Measurements from ENCODE around the gene MAPK8IP3. TPM values are rescaled to one million over a fixed set of nuclear protein-coding genes. Genes with fewer than 3 reads are reported as not detected.

Gene MAPK8IP3
- total and polyA plus RNA-seq, 7 experiments from 2014 or later, result 1.7 to 299 (median 244) TPM

GRCh38 chr16:1727651-1728624 is 21.9 kb downstream of the MAPK8IP3 start:
- intact Hi-C loops (cut with micrococcal nuclease), result no loop called here
- Mint-ChIP-seq H3K27ac (peak overlapping the region in 2 of 9 donors; percentile 19 to 78), H3K36me3 (peaks cover 6 to 18% (median 9%) of the 10 kb centered on the region in 5 donors), H3K4me1 (peaks cover 9 to 19% (median 17%) of the 10 kb centered on the region in 7 donors), H3K9me3 (no peaks in the 10 kb centered on the region), H3K27me3 (no peaks in the 10 kb centered on the region), H3K4me3 (no peak overlapping the region)
- H3K4me1 ChIP-seq (ENCODE audit: control insufficient read depth in 2 of 2, insufficient read depth in 2 of 2, low read length in 2 of 2), result peaks cover 9 to 10% of the 10 kb centered on the region in 2 donors
- DNase-seq, result no peak
- POLR2A ChIA-PET, result interaction anchor here (0.7 kb wide), 1 partner anchor 116 kb away, joined by 3 read pairs; the partner anchor contains the start of genes CRAMP1 and IFT140
- no peak for ATAC-seq
- H3K4me3 ChIP-seq (ENCODE audit: low read length), result no peak overlapping the region
- peaks cover 0 to 73% (median 11%) of the 10 kb centered on the region in 3 experiments for H3K36me3 ChIP-seq (ENCODE audit: control insufficient read depth in 2 of 3, insufficient read depth in 3 of 3, low read length in 3 of 3)
- no peaks in the 10 kb centered on the region for H3K9me3 ChIP-seq (ENCODE audit: control insufficient read depth in 2 of 3, low read length in 3 of 3)
- no peaks in the 10 kb centered on the region for H3K27me3 ChIP-seq (ENCODE audit: control insufficient read depth in 2 of 2, insufficient read depth in 2 of 2, low read length in 2 of 2)
- CTCF ChIA-PET, result no interaction called here
- H3K27ac ChIP-seq (ENCODE audit: low read depth, low read length), result no peak overlapping the region

- CTCF ChIA-PET, result no interaction called here
- no peak for DNase-seq
- intact Hi-C loops (cut with micrococcal nuclease), result no loop called here
These were observed 23.0 kb downstream of the MAPK8IP3 start for GRCh38 chr16:1729026-1729425.

GRCh38 chr16:1729445-1729844 is 23.4 kb downstream of the MAPK8IP3 start:
- peaks cover 6 to 19% (median 9%) of the 10 kb centered on the region in 5 donors for H3K36me3 Mint-ChIP-seq
- H3K9me3 ChIP-seq (ENCODE audit: control insufficient read depth in 2 of 3, low read length in 3 of 3), result no peaks in the 10 kb centered on the region

More at GRCh38 chr16:1729026-1729425, 23.0 kb downstream of the MAPK8IP3 start:
- Histone ChIP-seq H3K4me1 (ENCODE audit: control insufficient read depth in 2 of 2, insufficient read depth in 2 of 2, low read length in 2 of 2) (no peaks in the 10 kb centered on the region), H3K36me3 (ENCODE audit: control insufficient read depth in 2 of 3, insufficient read depth in 3 of 3, low read length in 3 of 3) (peaks cover 0 to 84% (median 11%) of the 10 kb centered on the region in 3 experiments), H3K9me3 (ENCODE audit: control insufficient read depth in 2 of 3, low read length in 3 of 3) (no peaks in the 10 kb centered on the region), H3K27ac (ENCODE audit: low read depth, low read length) (no peak overlapping the region), H3K4me3 (ENCODE audit: low read length) (no peak overlapping the region), H3K27me3 (ENCODE audit: control insufficient read depth in 2 of 2, insufficient read depth in 2 of 2, low read length in 2 of 2) (no peaks in the 10 kb centered on the region)
- Mint-ChIP-seq H3K4me3 (no peak overlapping the region), H3K9me3 (no peaks in the 10 kb centered on the region), H3K4me1 (peaks cover 2 to 9% (median 8%) of the 10 kb centered on the region in 7 donors), H3K36me3 (peaks cover 6 to 18% (median 9%) of the 10 kb centered on the region in 5 donors), H3K27ac (peak overlapping the region in 2 of 9 donors; percentile 22 to 67), H3K27me3 (no peaks in the 10 kb centered on the region)
- POLR2A ChIA-PET, result no interaction called here
- no peak for ATAC-seq

GRCh38 chr16:1731073-1731472 is 25.1 kb downstream of the MAPK8IP3 start:
- Histone ChIP-seq H3K36me3 (ENCODE audit: control insufficient read depth in 2 of 3, insufficient read depth in 3 of 3, low read length in 3 of 3) (peaks cover 0 to 84% (median 10%) of the 10 kb centered on the region in 3 experiments), H3K4me3 (ENCODE audit: low read length) (no peak overlapping the region), H3K27ac (ENCODE audit: low read depth, low read length) (no peak overlapping the region), H3K9me3 (ENCODE audit: control insufficient read depth in 2 of 3, low read length in 3 of 3) (no peaks in the 10 kb centered on the region), H3K27me3 (ENCODE audit: control insufficient read depth in 2 of 2, insufficient read depth in 2 of 2, low read length in 2 of 2) (no peaks in the 10 kb centered on the region), H3K4me1 (ENCODE audit: control insufficient read depth in 2 of 2, insufficient read depth in 2 of 2, low read length in 2 of 2) (no peaks in the 10 kb centered on the region)
- ChIA-PET POLR2A (no interaction called here), CTCF (no interaction called here)
- Mint-ChIP-seq H3K9me3 (no peaks in the 10 kb centered on the region), H3K36me3 (peaks cover 6 to 23% (median 9%) of the 10 kb centered on the region in 5 donors), H3K27ac (no peak overlapping the region), H3K4me3 (no peak overlapping the region), H3K27me3 (no peaks in the 10 kb centered on the region), H3K4me1 (peaks cover 2 to 9% (median 8%) of the 10 kb centered on the region in 7 donors)
- intact Hi-C loops (cut with micrococcal nuclease), result no loop called here
- no peak for DNase-seq
- no peak for ATAC-seq

More at GRCh38 chr16:1729445-1729844, 23.4 kb downstream of the MAPK8IP3 start:
- Mint-ChIP-seq H3K4me1 (peaks cover 2 to 9% (median 8%) of the 10 kb centered on the region in 7 donors), H3K27me3 (no peaks in the 10 kb centered on the region), H3K9me3 (no peaks in the 10 kb centered on the region), H3K27ac (peak overlapping the region in 1 of 9 donors; percentile 22), H3K4me3 (no peak overlapping the region)
- peaks cover 0 to 85% (median 11%) of the 10 kb centered on the region in 3 experiments for H3K36me3 ChIP-seq (ENCODE audit: control insufficient read depth in 2 of 3, insufficient read depth in 3 of 3, low read length in 3 of 3)
- H3K27me3 ChIP-seq (ENCODE audit: control insufficient read depth in 2 of 2, insufficient read depth in 2 of 2, low read length in 2 of 2), result no peaks in the 10 kb centered on the region
- no peaks in the 10 kb centered on the region for H3K4me1 ChIP-seq (ENCODE audit: control insufficient read depth in 2 of 2, insufficient read depth in 2 of 2, low read length in 2 of 2)
- intact Hi-C loops (cut with micrococcal nuclease), result no loop called here
- CTCF ChIA-PET, result no interaction called here
- POLR2A ChIA-PET, result interaction anchor here (0.9 kb wide), 1 partner anchor 24 kb away, joined by 4 read pairs; the partner anchor contains the start of gene MAPK8IP3
- H3K4me3 ChIP-seq (ENCODE audit: low read length), result no peak overlapping the region
- H3K27ac ChIP-seq (ENCODE audit: low read depth, low read length), result no peak overlapping the region
- ATAC-seq, result no peak
- no peak for DNase-seq

GRCh38 chr16:1731603-1732002 is 25.6 kb downstream of the MAPK8IP3 start:
- POLR2A ChIA-PET, result no interaction called here
- DNase-seq (no peak), ATAC-seq (no peak)
- no peaks in the 10 kb centered on the region for H3K4me1 ChIP-seq (ENCODE audit: control insufficient read depth in 2 of 2, insufficient read depth in 2 of 2, low read length in 2 of 2)
- H3K36me3 ChIP-seq (ENCODE audit: control insufficient read depth in 2 of 3, insufficient read depth in 3 of 3, low read length in 3 of 3), result peaks cover 0 to 79% (median 4%) of the 10 kb centered on the region in 3 experiments
- intact Hi-C loops (cut with micrococcal nuclease), result no loop called here
- no peaks in the 10 kb centered on the region for H3K9me3 Mint-ChIP-seq
- H3K27ac Mint-ChIP-seq, result peak overlapping the region in 1 of 9 donors; percentile 1
- no peak overlapping the region for H3K4me3 ChIP-seq (ENCODE audit: low read length)
- CTCF ChIA-PET, result no interaction called here
- H3K36me3 Mint-ChIP-seq, result peaks cover 6 to 23% (median 9%) of the 10 kb centered on the region in 5 donors
- no peaks in the 10 kb centered on the region for H3K27me3 Mint-ChIP-seq
- H3K4me1 Mint-ChIP-seq, result peaks cover 2 to 9% (median 8%) of the 10 kb centered on the region in 7 donors
- no peaks in the 10 kb centered on the region for H3K9me3 ChIP-seq (ENCODE audit: control insufficient read depth in 2 of 3, low read length in 3 of 3)
- H3K27ac ChIP-seq (ENCODE audit: low read depth, low read length), result no peak overlapping the region
- no peak overlapping the region for H3K4me3 Mint-ChIP-seq
- H3K27me3 ChIP-seq (ENCODE audit: control insufficient read depth in 2 of 2, insufficient read depth in 2 of 2, low read length in 2 of 2), result no peaks in the 10 kb centered on the region

- Histone ChIP-seq H3K4me3 (ENCODE audit: low read length) (no peak overlapping the region), H3K9me3 (ENCODE audit: control insufficient read depth in 2 of 3, low read length in 3 of 3) (no peaks in the 10 kb centered on the region), H3K36me3 (ENCODE audit: control insufficient read depth in 2 of 3, insufficient read depth in 3 of 3, low read length in 3 of 3) (peaks cover 0 to 74% (median 3%) of the 10 kb centered on the region in 3 experiments), H3K27ac (ENCODE audit: low read depth, low read length) (no peak overlapping the region), H3K4me1 (ENCODE audit: control insufficient read depth in 2 of 2, insufficient read depth in 2 of 2, low read length in 2 of 2) (no peaks in the 10 kb centered on the region), H3K27me3 (ENCODE audit: control insufficient read depth in 2 of 2, insufficient read depth in 2 of 2, low read length in 2 of 2) (no peaks in the 10 kb centered on the region)
- Mint-ChIP-seq H3K27me3 (no peaks in the 10 kb centered on the region), H3K4me3 (no peak overlapping the region), H3K9me3 (no peaks in the 10 kb centered on the region), H3K4me1 (peaks cover 0 to 5% (median 4%) of the 10 kb centered on the region in 7 donors), H3K36me3 (peaks cover 2 to 19% (median 6%) of the 10 kb centered on the region in 5 donors), H3K27ac (peak overlapping the region in 1 of 9 donors; percentile 22)
- POLR2A ChIA-PET, result no interaction called here
- no peak for ATAC-seq
- CTCF ChIA-PET, result interaction anchor here (0.8 kb wide), 1 partner anchor 26 kb away, joined by 3 read pairs; the partner anchor contains the start of gene MAPK8IP3
- DNase-seq, result no peak
- intact Hi-C loops (cut with micrococcal nuclease), result no loop called here
These were observed 26.1 kb downstream of the MAPK8IP3 start for GRCh38 chr16:1732071-1732470.
